Tibial nerve (tissue), 4 donors: ENCODE measurements around the gene HAUS2.

Experiments used
- CTCF ChIP-seq, 5 experiments: fragments of 200-600 bp in 3 of 5; fragments of 450-650 bp in 2 of 5; sonication (generic) in 3 of 5; IDR thresholded peaks; one replicate each; pipeline ENCODE4 v1.5.1; 2016 to 2019; ENCODE audit warnings: antibody characterized with exemption in 5 of 5, mild to moderate bottlenecking in 3 of 5, moderate library complexity in 2 of 5
- EP300 ChIP-seq, 2 donors: sonication (generic); formaldehyde crosslinking; IDR thresholded peaks; one replicate each; pipeline ENCODE4 v1.6.1; 2017; ENCODE audit warnings: antibody characterized with exemption in 2 of 2, mild to moderate bottlenecking in 1 of 2

GRCh38 chr15:42503825-42504224 lies 44.8 kb upstream of the HAUS2 start:
- TF ChIP-seq CTCF (IDR thresholded peaks at IDR 0.05) (no peak), EP300 (IDR thresholded peaks at IDR 0.05) (no peak)
